Measurements from ENCODE around the gene MDFIC.

Gene MDFIC

GRCh38 chr7:114941692-114942091, 19.8 kb downstream of the MDFIC start:
- H3K27ac ChIP-seq = no peak overlapping the region
- TF ChIP-seq ZFX (IDR thresholded peaks at IDR 0.05) (no peak), CTCF (conservative IDR thresholded peaks at IDR 0.05) (no peak)

GRCh38 chr7:114942446-114943175, 20.7 kb downstream of the MDFIC start:
- H3K27ac ChIP-seq = no peak overlapping the region
- TF ChIP-seq ZFX (IDR thresholded peaks at IDR 0.05) (no peak), CTCF (conservative IDR thresholded peaks at IDR 0.05) (no peak)

- TF ChIP-seq CTCF (conservative IDR thresholded peaks at IDR 0.05) = no peak
- no peak for TF ChIP-seq ZFX (IDR thresholded peaks at IDR 0.05)
- no peak overlapping the region for H3K27ac ChIP-seq
Observed at GRCh38 chr7:114943530-114943929, 21.6 kb downstream of the MDFIC start.

GRCh38 chr7:114943953-114944744, 22.3 kb downstream of the MDFIC start:
- TF ChIP-seq ZFX (IDR thresholded peaks at IDR 0.05) (no peak), CTCF (conservative IDR thresholded peaks at IDR 0.05) (no peak)
- no peak overlapping the region for H3K27ac ChIP-seq

GRCh38 chr7:114944745-114945625, 23.1 kb downstream of the MDFIC start:
- no peak for TF ChIP-seq ZFX (IDR thresholded peaks at IDR 0.05)
- TF ChIP-seq CTCF (conservative IDR thresholded peaks at IDR 0.05) = no peak
- H3K27ac ChIP-seq = no peak overlapping the region

GRCh38 chr7:114949231-114949630, 27.3 kb downstream of the MDFIC start:
- H3K27ac ChIP-seq = no peak overlapping the region
- TF ChIP-seq ZFX (IDR thresholded peaks at IDR 0.05) (no peak), CTCF (conservative IDR thresholded peaks at IDR 0.05) (no peak)
